IMR-90 (cell line): ENCODE results near the gene TUBB6.

Experiments used
- BHLHE40 ChIP-seq: fragments of 150-350 bp; IDR thresholded peaks from 2 replicates; pipeline ENCODE4 v1.6.1; 2016; ENCODE audit warnings: mild to moderate bottlenecking, low read depth, low read length
- CTCF ChIP-seq: conservative IDR thresholded peaks from 2 replicates; pipeline ENCODE4 v1.5.1; 2012; ENCODE audit warnings: mild to moderate bottlenecking, low read depth, low read length, improper control_type of control experiment
- FOS ChIP-seq: fragments of 150-350 bp; IDR thresholded peaks from 2 replicates; pipeline ENCODE4 v1.6.1; 2016; ENCODE audit warnings: low read depth, low read length
- MAZ ChIP-seq: IDR thresholded peaks from 2 replicates; pipeline ENCODE4 v1.6.1; 2012; ENCODE audit warnings: low read depth, mild to moderate bottlenecking, low read length, improper control_type of control experiment, moderate library complexity, borderline replicate concordance
- MXI1 ChIP-seq: IDR thresholded peaks from 2 replicates; pipeline ENCODE4 v1.6.1; 2012; ENCODE audit warnings: low read depth, mild to moderate bottlenecking, low read length, moderate library complexity, borderline replicate concordance
- POLR2A ChIP-seq: IDR thresholded peaks from 2 replicates; pipeline ENCODE4 v1.6.1; 2012; ENCODE audit warnings: mild to moderate bottlenecking, low read depth, low read length
- RAD21 ChIP-seq: IDR thresholded peaks from 2 replicates; pipeline ENCODE4 v1.6.1; 2012; ENCODE audit warnings: low read length, improper control_type of control experiment
- SMC3 ChIP-seq: fragments of 150-350 bp; IDR thresholded peaks from 2 replicates; pipeline ENCODE4 v1.6.1; 2016; ENCODE audit warnings: low read depth, mild to moderate bottlenecking, antibody characterized with exemption, low read length, moderate library complexity
- USF2 ChIP-seq: fragments of 150-350 bp; IDR thresholded peaks from 2 replicates; pipeline ENCODE4 v1.6.1; 2017; ENCODE audit warnings: mild to moderate bottlenecking, antibody characterized with exemption, low read length, low read depth

- TF ChIP-seq POLR2A (no peak), CTCF (no peak), USF2 (no peak), FOS (no peak), SMC3 (no peak), MAZ (no peak), RAD21 (no peak), MXI1 (no peak), BHLHE40 (no peak)
Measured at GRCh38 chr18:12366379-12366778, 58.3 kb downstream of the TUBB6 start.
